Left renal cortex interstitium (tissue), 4 donors: ENCODE data around the gene PAK2. TPM values are rescaled to one million over a fixed set of nuclear protein-coding genes. Genes with fewer than 3 reads are reported as not detected.
"Not testable (repeated sequence)": the region's sequence is repeated elsewhere in the genome, so short reads cannot be mapped to it uniquely, and the experiment has no call there.

Experiments used
- DNase-seq, 4 donors: peaks; one replicate each; pipeline ENCODE4 v3.0.0-alpha.2; 2013; ENCODE audit warnings: low read depth in 4 of 4, low spot score in 2 of 4, missing footprints in 1 of 4
- polyA plus RNA-seq, 4 donors: library from polyadenylated mRNA; unstranded; fragments of 120-200 nt; gene quantifications; one replicate each; pipeline ENCODE4 v1.2.1, GENCODE V29; 2013; ENCODE audit not compliant: insufficient read length in 4 of 4

Gene PAK2
- 10 to 100 TPM; 70.4 to 84.0 (median 76.9) TPM for polyA plus RNA-seq

- peak; percentile 39 to 76 (median 69) for DNase-seq
Observed at GRCh38 chr3:196739671-196740480, at the start of gene PAK2. Gene PAK2, plus strand, starts transcription at chr3:196739857. Its CDS starts 42,790 bp downstream, at chr3:196782647.

- no peak for DNase-seq
Observed at GRCh38 chr3:196689941-196690660, 49.6 kb upstream of the PAK2 start.

GRCh38 chr3:196691386-196691785 is 48.3 kb upstream of the PAK2 start:
- DNase-seq: no peak

- DNase-seq: no peak
Observed at GRCh38 chr3:196694202-196694638, 45.4 kb upstream of the PAK2 start.

GRCh38 chr3:196694941-196695848 is 44.5 kb upstream of the PAK2 start:
- DNase-seq: no peak

- no peak for DNase-seq
Observed at GRCh38 chr3:196695849-196696226, 43.8 kb upstream of the PAK2 start.

GRCh38 chr3:196697270-196697669 is 42.4 kb upstream of the PAK2 start:
- no peak for DNase-seq

- no peak for DNase-seq
Observed at GRCh38 chr3:196699749-196700148, 39.9 kb upstream of the PAK2 start.

GRCh38 chr3:196700801-196701200 is 38.9 kb upstream of the PAK2 start:
- no peak for DNase-seq

- DNase-seq: no peak
Observed at GRCh38 chr3:196706327-196706726, 33.3 kb upstream of the PAK2 start.

GRCh38 chr3:196706731-196707130 is 32.9 kb upstream of the PAK2 start:
- no peak for DNase-seq

- no peak for DNase-seq
Observed at GRCh38 chr3:196707566-196707965, 32.1 kb upstream of the PAK2 start.

- no peak for DNase-seq
Observed at GRCh38 chr3:196708467-196708866, 31.2 kb upstream of the PAK2 start.

- DNase-seq: peak; percentile 78 to 85 (median 80)
Observed at GRCh38 chr3:196711838-196712513, 27.7 kb upstream of the PAK2 start, which contains the start of the genes CEP19 and PIGX. Gene CEP19, minus strand, starts transcription at chr3:196712250. Its CDS starts 3,593 bp downstream, at chr3:196708657. Gene PIGX, plus strand, starts transcription at chr3:196712377.

GRCh38 chr3:196712514-196713413 is 26.9 kb upstream of the PAK2 start:
- peak; percentile 20 to 46 (median 41) for DNase-seq

GRCh38 chr3:196717162-196717561 is 22.5 kb upstream of the PAK2 start:
- not testable (repeated sequence) for DNase-seq

GRCh38 chr3:196721097-196721496 is 18.6 kb upstream of the PAK2 start:
- DNase-seq: no peak

GRCh38 chr3:196726788-196727675 is 12.6 kb upstream of the PAK2 start:
- DNase-seq: no peak
